Stimulated activated CD4-positive, alpha-beta T cell treated with anti-CD3 and anti-CD28 coated beads, Interleukin-15, amount 100 ng/mL, for 48 hours (primary cell): Measurements from ENCODE around the gene NOL4L.
"Not testable (repeated sequence)": the region's sequence is repeated elsewhere in the genome, so short reads cannot be mapped to it uniquely, and the experiment has no call there.

Experiments
- DNase-seq, 2 donors: peaks; one replicate each; pipeline ENCODE4 v3.0.0-alpha.2; 2020; ENCODE audit warnings: low read depth in 2 of 2

NOL4L gene

GRCh38 chr20:32596681-32597252 is 11.6 kb upstream of the NOL4L start:
- no peak for DNase-seq

- no peak for DNase-seq
Measured at GRCh38 chr20:32595143-32595542, 10.0 kb upstream of the NOL4L start.

GRCh38 chr20:32594669-32595068 is 9.5 kb upstream of the NOL4L start:
- not testable (repeated sequence) for DNase-seq

- no peak for DNase-seq
Measured at GRCh38 chr20:32594204-32594603, 9.1 kb upstream of the NOL4L start.

- not testable (repeated sequence) for DNase-seq
Measured at GRCh38 chr20:32592616-32593015, 7.5 kb upstream of the NOL4L start.

GRCh38 chr20:32592022-32592421 is 6.9 kb upstream of the NOL4L start:
- DNase-seq = no peak

- DNase-seq = no peak
Measured at GRCh38 chr20:32589769-32590168, 4.6 kb upstream of the NOL4L start.

GRCh38 chr20:32589256-32589655 is 4.1 kb upstream of the NOL4L start:
- DNase-seq = no peak

- no peak for DNase-seq
Measured at GRCh38 chr20:32588040-32588439, 2.9 kb upstream of the NOL4L start.

GRCh38 chr20:32586291-32586690 is 1.2 kb upstream of the NOL4L start:
- no peak for DNase-seq

- no peak for DNase-seq
Measured at GRCh38 chr20:32585586-32586127, 524 bp upstream of the NOL4L start.

GRCh38 chr20:32583581-32584070 is 1.5 kb downstream of the NOL4L start:
- no peak for DNase-seq

- DNase-seq = no peak
Measured at GRCh38 chr20:32582659-32583580, 2.2 kb downstream of the NOL4L start.

GRCh38 chr20:32581839-32582658 is 3.1 kb downstream of the NOL4L start:
- no peak for DNase-seq

GRCh38 chr20:32580970-32581838 is 3.9 kb downstream of the NOL4L start:
- DNase-seq = no peak

GRCh38 chr20:32580219-32580969 is 4.7 kb downstream of the NOL4L start:
- DNase-seq = no peak

GRCh38 chr20:32578840-32579390 is 6.2 kb downstream of the NOL4L start:
- no peak for DNase-seq

GRCh38 chr20:32578062-32578461 is 7.1 kb downstream of the NOL4L start:
- not testable (repeated sequence) for DNase-seq

- DNase-seq = no peak
Measured at GRCh38 chr20:32577657-32578056, 7.5 kb downstream of the NOL4L start.

GRCh38 chr20:32577023-32577422 is 8.1 kb downstream of the NOL4L start:
- no peak for DNase-seq
